HG03175 (cell line): ENCODE measurements around the gene RAPGEF3.

Experiments
- ATAC-seq: cut with Tn5 transposase; IDR thresholded peaks from one replicate; pipeline ENCODE4 v1.9.1; 2021; ENCODE audit warnings: mild to moderate bottlenecking, moderate library complexity; ENCODE audit not compliant: unreplicated experiment

RAPGEF3 gene

GRCh38 chr12:47777151-47777550 lies 18.5 kb upstream of the RAPGEF3 start:
- ATAC-seq, result no peak

- no peak for ATAC-seq
These were observed 17.9 kb upstream of the RAPGEF3 start for GRCh38 chr12:47776471-47777143.

- ATAC-seq, result no peak
These were observed 16.6 kb upstream of the RAPGEF3 start for GRCh38 chr12:47775100-47775911.

- no peak for ATAC-seq
These were observed 16.0 kb upstream of the RAPGEF3 start for GRCh38 chr12:47774663-47775062.

GRCh38 chr12:47773858-47774580 lies 15.3 kb upstream of the RAPGEF3 start:
- no peak for ATAC-seq

- peak; percentile 82 for ATAC-seq
These were observed 14.6 kb upstream of the RAPGEF3 start, which contains the start of gene SLC48A1 for GRCh38 chr12:47773062-47773857. SLC48A1 (plus strand) TSS chr12:47773238; CDS start chr12:47773305, 67 bp downstream.

- ATAC-seq, result no peak
These were observed 14.0 kb upstream of the RAPGEF3 start for GRCh38 chr12:47772738-47773061.

GRCh38 chr12:47772094-47772660 lies 13.5 kb upstream of the RAPGEF3 start:
- no peak for ATAC-seq

- ATAC-seq, result no peak
These were observed 12.6 kb upstream of the RAPGEF3 start for GRCh38 chr12:47771304-47771703.

- no peak for ATAC-seq
These were observed 11.5 kb upstream of the RAPGEF3 start for GRCh38 chr12:47770086-47770726.

GRCh38 chr12:47769234-47770085 lies 10.8 kb upstream of the RAPGEF3 start:
- ATAC-seq, result no peak

- no peak for ATAC-seq
These were observed 9.7 kb upstream of the RAPGEF3 start for GRCh38 chr12:47768323-47768811.

GRCh38 chr12:47767216-47767724 lies 8.6 kb upstream of the RAPGEF3 start:
- ATAC-seq, result no peak

GRCh38 chr12:47766502-47767215 lies 8.0 kb upstream of the RAPGEF3 start:
- ATAC-seq, result no peak

- ATAC-seq, result no peak
These were observed 5.0 kb upstream of the RAPGEF3 start for GRCh38 chr12:47763481-47764346.

GRCh38 chr12:47762850-47763465 lies 4.3 kb upstream of the RAPGEF3 start:
- no peak for ATAC-seq

- no peak for ATAC-seq
These were observed 171 bp downstream of the RAPGEF3 start for GRCh38 chr12:47758584-47758833.
